Transverse colon (tissue), 4 donors: ENCODE data around the gene CARMIL1. TPM values are rescaled to one million over a fixed set of nuclear protein-coding genes. Genes with fewer than 3 reads are reported as not detected.

Experiments
- DNase-seq: peaks from one replicate; pipeline ENCODE4 v3.0.0-alpha.2; 2019
- H3K27ac ChIP-seq, 4 donors: fragments of 200-600 bp; sonication (generic); 2 replicates each; pipeline ENCODE4 v1.5.1; 2016 to 2018; ENCODE audit warnings: inconsistent platforms in 4 of 4
- H3K27me3 ChIP-seq: fragments of 200-600 bp; sonication (generic); 2 replicates; pipeline ENCODE4 v1.5.1; 2017; ENCODE audit warnings: inconsistent platforms
- H3K36me3 ChIP-seq, 4 donors: fragments of 200-600 bp; sonication (generic); 2 replicates each; pipeline ENCODE4 v1.5.1; 2017 to 2019; ENCODE audit warnings: inconsistent platforms in 4 of 4
- H3K4me1 ChIP-seq, 4 donors: fragments of 200-600 bp; sonication (generic); 2 replicates each; pipeline ENCODE4 v1.5.1; 2017 to 2020; ENCODE audit warnings: inconsistent platforms in 4 of 4
- H3K4me3 ChIP-seq, 4 donors: fragments of 200-600 bp; sonication (generic); 1 replicate in 1 of 4; 2 replicates in 3 of 4; pipeline versions ENCODE4 v1.5.1 to v1.6.1; 2017 to 2019; ENCODE audit warnings: inconsistent platforms in 4 of 4
- H3K9me3 ChIP-seq, 2 donors: fragments of 200-600 bp; sonication (generic); 2 replicates each; pipeline ENCODE4 v1.5.1; 2017 to 2019; ENCODE audit warnings: inconsistent platforms in 2 of 2
- CTCF ChIP-seq, 5 experiments: fragments of 200-600 bp in 3 of 5; fragments of 450-650 bp in 2 of 5; sonication (generic) in 3 of 5; IDR thresholded peaks; 1 replicate in 2 of 5; 2 replicates in 3 of 5; pipeline ENCODE4 v1.5.1; 2016 to 2017; ENCODE audit warnings: antibody characterized with exemption in 5 of 5, inconsistent platforms in 3 of 5, mild to moderate bottlenecking in 2 of 5, moderate library complexity in 1 of 5
- EP300 ChIP-seq: sonication (generic); formaldehyde crosslinking; IDR thresholded peaks from one replicate; pipeline ENCODE4 v1.6.1; 2017; ENCODE audit warnings: antibody characterized with exemption, low read depth
- POLR2A ChIP-seq: fragments of 450-650 bp; IDR thresholded peaks from one replicate; pipeline ENCODE4 v1.6.1; 2016; ENCODE audit warnings: antibody characterized with exemption, mild to moderate bottlenecking, moderate library complexity
- POLR2AphosphoS5 ChIP-seq, 3 donors: sonication (generic); formaldehyde crosslinking; IDR thresholded peaks; one replicate each; pipeline ENCODE4 v1.6.1; 2016; ENCODE audit warnings: antibody characterized with exemption in 3 of 3
- WGBS, 2 donors: methylation state at CpG; one replicate each; pipeline ENCODE4 v1.1.5; 2018; ENCODE audit warnings: low coverage in 1 of 2; 5-methylcytosine and 5-hydroxymethylcytosine counted together
- in situ Hi-C, 4 donors: fragments of 200-750 bp; cut with MboI; loops; one replicate each; pipeline versions ENCODE4 v1.15.0 to v1.15.1; 2017; ENCODE audit warnings: low sequenced_read_pairs in 3 of 4, low pct_ligation_motif_present in 1 of 4, low pct_unique_long_range_greater_than_20kb in 1 of 4
- intact Hi-C: fragments of 100-400 bp; cut with DNase I; formaldehyde crosslinking; loops from one replicate; pipeline ENCODE4 v1.15.1; 2023; ENCODE audit warnings: low total_unique reads
- total RNA-seq, 4 donors: library from RNA; depleted of rRNA; stranded (reverse); fragments of >200 nt; gene quantifications; one replicate each; pipeline ENCODE4 v1.1.0, GENCODE V29; 2016

CARMIL1 gene
- total RNA-seq, 4 donors from 2014 or later: 25.1 to 93.5 (median 61.0) TPM

DNA sequence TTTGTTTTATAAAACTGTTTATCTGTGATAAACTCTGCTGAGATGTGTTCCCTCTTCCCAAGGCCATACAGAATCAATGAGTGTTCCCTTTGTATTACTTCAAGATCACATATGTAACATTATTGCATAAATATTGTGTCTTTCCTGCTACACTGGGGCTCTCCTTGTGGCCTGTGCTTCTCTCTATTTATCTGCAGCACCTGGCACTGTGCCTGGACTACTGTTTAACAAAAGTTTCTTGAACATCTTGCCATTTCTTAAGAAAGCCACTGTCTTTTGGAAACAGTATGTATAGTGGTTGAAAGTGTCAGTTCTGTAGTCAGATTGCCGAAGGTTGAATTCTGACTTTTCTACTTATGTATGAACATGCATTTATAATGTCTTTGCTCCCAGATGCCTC, 203.8 kb downstream of the CARMIL1 start:
- intact Hi-C loops (no loop called here), in situ Hi-C loops (no loop called here)
- Histone ChIP-seq H3K4me3 (no peak overlapping the region), H3K27ac (no peak overlapping the region), H3K27me3 (no peaks in the 10 kb centered on the region), H3K4me1 (no peaks in the 10 kb centered on the region), H3K36me3 (no peaks in the 10 kb centered on the region), H3K9me3 (no peaks in the 10 kb centered on the region)
- no peak for DNase-seq
- WGBS, 2 donors: 80 to 95% methylated on average over 1 of the region's 1 CpG
- no peak for TF ChIP-seq POLR2A
- no peak for TF ChIP-seq EP300
- no peak for TF ChIP-seq CTCF (IDR thresholded peaks at IDR 0.05)
- TF ChIP-seq POLR2AphosphoS5 (IDR thresholded peaks at IDR 0.05): no peak

DNA sequence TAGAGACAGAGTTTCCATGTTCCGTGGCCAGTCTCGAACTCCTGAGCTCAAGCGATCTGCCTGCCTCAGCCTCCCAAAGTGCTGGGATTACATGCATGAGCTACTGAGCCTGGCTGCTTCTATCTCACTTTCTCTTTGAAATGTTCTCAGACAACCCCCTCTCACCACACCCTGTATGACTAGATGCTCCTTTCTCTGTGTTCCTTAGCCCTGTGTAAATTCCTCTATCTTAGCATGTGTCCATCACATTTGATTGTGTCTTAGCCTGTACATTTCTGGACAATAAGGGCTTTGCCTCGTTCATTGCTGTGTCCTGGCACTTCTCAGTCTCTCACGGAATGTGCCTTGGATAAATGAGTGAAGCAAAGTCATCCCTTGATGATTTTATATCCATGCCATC, 204.8 kb downstream of the CARMIL1 start:
- H3K9me3 ChIP-seq: no peaks in the 10 kb centered on the region
- 88 to 89% methylated on average over 5 of the region's 5 CpGs for WGBS, 2 donors
- no peak overlapping the region for H3K4me3 ChIP-seq
- TF ChIP-seq POLR2AphosphoS5 (IDR thresholded peaks at IDR 0.05) (no peak), CTCF (IDR thresholded peaks at IDR 0.05) (no peak), POLR2A (no peak), EP300 (no peak)
- no peaks in the 10 kb centered on the region for H3K4me1 ChIP-seq
- no peaks in the 10 kb centered on the region for H3K27me3 ChIP-seq
- no peaks in the 10 kb centered on the region for H3K36me3 ChIP-seq
- in situ Hi-C loops (no loop called here), intact Hi-C loops (no loop called here)
- no peak for DNase-seq
- H3K27ac ChIP-seq: no peak overlapping the region

DNA sequence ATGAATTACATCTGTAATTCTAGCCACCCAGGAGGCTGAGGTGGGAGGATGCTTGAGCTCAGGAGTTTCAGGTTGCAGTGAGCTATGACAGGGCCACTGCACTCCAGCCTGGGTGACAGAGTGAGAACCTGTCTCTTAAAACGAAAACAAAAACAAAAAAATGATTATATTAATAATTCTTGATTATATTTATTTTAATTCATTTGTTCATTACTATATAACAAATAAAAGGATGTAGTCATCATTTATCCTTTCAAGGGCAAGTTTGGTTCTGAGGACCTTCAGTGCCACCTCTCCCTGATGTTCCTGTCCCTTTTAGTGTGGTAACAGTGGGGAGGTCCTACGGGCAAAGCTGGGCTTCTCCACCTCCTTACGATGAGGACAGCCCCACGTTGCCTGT, 205.7 kb downstream of the CARMIL1 start:
- DNase-seq: no peak
- in situ Hi-C loops: loop anchor here in 2 of 4 donors (5.0 kb wide), 1 partner anchor 213 kb away; no protein-coding TSS in a partner anchor
- Histone ChIP-seq H3K4me3 (no peak overlapping the region), H3K36me3 (no peaks in the 10 kb centered on the region), H3K4me1 (peaks cover 0 to 4% (median 0%) of the 10 kb centered on the region in 4 donors), H3K27ac (no peak overlapping the region), H3K9me3 (no peaks in the 10 kb centered on the region), H3K27me3 (no peaks in the 10 kb centered on the region)
- intact Hi-C loops: no loop called here
- WGBS, 2 donors: 86 to 92% methylated on average over 4 of the region's 4 CpGs
- no peak for TF ChIP-seq POLR2A
- no peak for TF ChIP-seq CTCF (IDR thresholded peaks at IDR 0.05)
- TF ChIP-seq POLR2AphosphoS5 (IDR thresholded peaks at IDR 0.05): no peak
- TF ChIP-seq EP300: no peak

GRCh38 chr6:25485821-25486534, 206.8 kb downstream of the CARMIL1 start:
- intact Hi-C loops (no loop called here), in situ Hi-C loops (loop anchor here in 2 of 4 donors (5.0 kb wide), 1 partner anchor 214 kb away; no protein-coding TSS in a partner anchor)
- no peak overlapping the region for H3K27ac ChIP-seq
- H3K27me3 ChIP-seq: no peaks in the 10 kb centered on the region
- H3K36me3 ChIP-seq: no peaks in the 10 kb centered on the region
- H3K9me3 ChIP-seq: no peaks in the 10 kb centered on the region
- peaks cover 0 to 9% (median 0%) of the 10 kb centered on the region in 4 donors for H3K4me1 ChIP-seq
- 69% methylated on average over 7 to 8 of the region's 8 CpGs for WGBS, 2 donors
- DNase-seq: no peak
- TF ChIP-seq EP300: no peak
- no peak for TF ChIP-seq POLR2A
- no peak for TF ChIP-seq POLR2AphosphoS5 (IDR thresholded peaks at IDR 0.05)
- TF ChIP-seq CTCF (IDR thresholded peaks at IDR 0.05): no peak
- no peak overlapping the region for H3K4me3 ChIP-seq
